ENCODE measurements around the gene RABEP2.
A peak's percentile ranks its signal among the peaks of the same experiment; 100 is the strongest.

The RABEP2 gene

DNA sequence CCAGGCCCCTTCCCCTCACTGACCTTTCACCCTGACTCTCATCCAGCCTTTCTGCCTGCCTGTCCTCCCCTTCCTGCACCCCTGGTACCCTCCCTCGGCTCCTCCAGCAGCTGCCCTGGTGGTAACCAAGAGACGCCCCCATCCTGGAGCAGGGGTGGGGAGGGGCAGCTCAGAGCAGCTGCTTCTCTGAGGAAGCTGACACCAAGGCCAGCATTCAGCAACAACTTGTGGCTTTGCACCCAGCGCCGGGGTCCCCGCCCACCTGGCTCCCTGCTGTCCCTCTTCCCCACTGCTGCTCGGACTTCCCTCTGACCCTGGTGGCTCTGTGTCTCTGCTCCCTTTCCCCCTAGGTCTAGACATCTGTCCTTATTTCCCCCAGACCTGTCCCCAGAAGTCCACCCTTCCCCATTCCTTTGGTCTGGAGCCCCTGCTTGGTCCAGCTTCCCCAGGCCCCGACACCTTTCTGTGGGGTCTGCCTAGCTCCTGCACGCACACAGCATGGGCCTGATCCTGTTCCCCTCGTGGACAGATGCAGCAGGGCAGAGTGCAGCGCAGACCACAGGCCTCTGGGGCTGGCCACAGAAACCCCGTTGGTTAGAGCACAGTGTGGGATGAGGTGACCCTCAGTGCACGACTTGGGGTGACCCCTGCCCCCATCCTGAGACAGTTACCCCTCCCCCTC lies 47.9 kb downstream of the RABEP2 start:
- DNase-seq (ENCODE audit: low read depth) = no peak
- no peak overlapping the region for H3K4me3 ChIP-seq (ENCODE audit: control insufficient read depth, low read depth, low read length)
- TF ChIP-seq, protein P1, sequence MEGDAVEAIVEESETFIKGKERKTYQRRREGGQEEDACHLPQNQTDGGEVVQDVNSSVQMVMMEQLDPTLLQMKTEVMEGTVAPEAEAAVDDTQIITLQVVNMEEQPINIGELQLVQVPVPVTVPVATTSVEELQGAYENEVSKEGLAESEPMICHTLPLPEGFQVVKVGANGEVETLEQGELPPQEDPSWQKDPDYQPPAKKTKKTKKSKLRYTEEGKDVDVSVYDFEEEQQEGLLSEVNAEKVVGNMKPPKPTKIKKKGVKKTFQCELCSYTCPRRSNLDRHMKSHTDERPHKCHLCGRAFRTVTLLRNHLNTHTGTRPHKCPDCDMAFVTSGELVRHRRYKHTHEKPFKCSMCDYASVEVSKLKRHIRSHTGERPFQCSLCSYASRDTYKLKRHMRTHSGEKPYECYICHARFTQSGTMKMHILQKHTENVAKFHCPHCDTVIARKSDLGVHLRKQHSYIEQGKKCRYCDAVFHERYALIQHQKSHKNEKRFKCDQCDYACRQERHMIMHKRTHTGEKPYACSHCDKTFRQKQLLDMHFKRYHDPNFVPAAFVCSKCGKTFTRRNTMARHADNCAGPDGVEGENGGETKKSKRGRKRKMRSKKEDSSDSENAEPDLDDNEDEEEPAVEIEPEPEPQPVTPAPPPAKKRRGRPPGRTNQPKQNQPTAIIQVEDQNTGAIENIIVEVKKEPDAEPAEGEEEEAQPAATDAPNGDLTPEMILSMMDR (IDR thresholded peaks at IDR 0.05; ENCODE audit: control insufficient read depth, insufficient read depth, low read depth, low read length, missing control alignments) = no peak

GRCh38 chr16:28876019-28876659 lies 48.9 kb downstream of the RABEP2 start:
- H3K4me3 ChIP-seq (ENCODE audit: control insufficient read depth, low read depth, low read length) = no peak overlapping the region
- TF ChIP-seq, protein P1 (IDR thresholded peaks at IDR 0.05; ENCODE audit: control insufficient read depth, insufficient read depth, low read depth, low read length, missing control alignments) = no peak
- no peak for DNase-seq (ENCODE audit: low read depth)

GRCh38 chr16:28875134-28876018 lies 49.7 kb downstream of the RABEP2 start:
- TF ChIP-seq, protein P1 (IDR thresholded peaks at IDR 0.05; ENCODE audit: control insufficient read depth, insufficient read depth, low read depth, low read length, missing control alignments) = peak; percentile 10
- no peak for DNase-seq (ENCODE audit: low read depth)
- no peak overlapping the region for H3K4me3 ChIP-seq (ENCODE audit: control insufficient read depth, low read depth, low read length)

DNA sequence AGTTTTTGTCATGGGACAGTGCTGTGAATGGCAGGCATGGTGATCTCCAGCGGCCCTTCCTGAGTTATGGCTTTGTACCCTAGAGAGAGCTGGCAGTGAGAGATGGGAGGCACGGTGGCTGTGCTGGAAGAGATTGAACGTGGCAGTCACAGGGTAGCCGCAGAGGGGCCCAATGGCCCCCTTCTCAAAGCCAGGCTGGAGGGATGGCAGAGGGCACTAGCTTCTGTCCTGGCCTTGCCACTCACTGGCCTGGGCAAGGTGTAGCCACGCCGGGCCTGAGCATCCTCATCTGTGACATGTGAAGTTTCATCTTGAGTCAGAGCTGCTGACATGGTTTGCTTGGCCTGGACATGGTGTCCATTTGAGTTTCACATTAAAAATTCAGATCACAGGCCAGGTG lies 50.6 kb downstream of the RABEP2 start:
- DNase-seq (ENCODE audit: low read depth) = no peak
- no peak overlapping the region for H3K4me3 ChIP-seq (ENCODE audit: control insufficient read depth, low read depth, low read length)
- TF ChIP-seq, protein P1 (IDR thresholded peaks at IDR 0.05; ENCODE audit: control insufficient read depth, insufficient read depth, low read depth, low read length, missing control alignments) = no peak

DNA sequence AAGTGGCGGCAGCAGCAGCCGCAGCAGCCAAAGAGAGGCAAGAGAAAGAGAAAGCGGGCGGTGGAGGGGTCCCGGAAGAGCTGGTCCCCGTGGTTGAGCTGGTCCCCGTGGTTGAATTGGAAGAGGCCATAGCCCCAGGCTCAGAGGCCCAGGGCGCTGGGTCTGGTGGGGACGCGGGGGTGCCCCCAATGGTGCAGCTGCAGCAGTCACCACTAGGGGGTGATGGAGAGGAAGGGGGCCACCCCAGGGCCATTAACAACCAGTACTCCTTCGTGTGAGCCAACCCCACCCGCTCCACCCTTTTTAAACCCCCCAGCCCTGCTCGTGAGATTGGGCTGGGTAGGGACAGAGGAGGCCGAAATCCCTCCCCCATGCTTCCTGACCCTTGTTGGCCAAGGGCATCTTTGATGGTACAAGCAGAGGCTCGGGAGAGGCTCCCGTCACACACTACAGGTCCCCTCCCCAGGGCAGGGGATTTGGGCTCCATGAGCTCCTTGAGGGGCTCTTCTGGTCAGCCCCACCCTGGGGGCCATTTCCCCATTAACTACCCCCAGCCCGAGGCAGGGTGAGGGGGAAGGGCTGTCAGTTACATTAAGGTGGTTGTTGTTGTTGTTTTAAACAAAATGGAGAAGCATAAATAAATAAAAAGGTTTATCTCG lies 51.4 kb downstream of the RABEP2 start:
- TF ChIP-seq, protein P1 (IDR thresholded peaks at IDR 0.05; ENCODE audit: control insufficient read depth, insufficient read depth, low read depth, low read length, missing control alignments) = peak; percentile 72
- no peak for DNase-seq (ENCODE audit: low read depth)
- no peak overlapping the region for H3K4me3 ChIP-seq (ENCODE audit: control insufficient read depth, low read depth, low read length)

GRCh38 chr16:28872952-28873351 lies 52.1 kb downstream of the RABEP2 start:
- TF ChIP-seq, protein P1 (IDR thresholded peaks at IDR 0.05; ENCODE audit: control insufficient read depth, insufficient read depth, low read depth, low read length, missing control alignments) = no peak
- no peak for DNase-seq (ENCODE audit: low read depth)
- H3K4me3 ChIP-seq (ENCODE audit: control insufficient read depth, low read depth, low read length) = no peak overlapping the region

Data from AG09309 (cell line).